M059J (cell line): ENCODE data around the gene XPO6. TPM values are rescaled to one million over a fixed set of nuclear protein-coding genes. Genes with fewer than 3 reads are reported as not detected.

Source experiments
- DNase-seq: peaks from one replicate; pipeline ENCODE4 v3.0.0-alpha.2; 2012; ENCODE audit warnings: low read depth
- total RNA-seq: library from RNA; depleted of rRNA; stranded (reverse); fragments of >200 nt; shearing (Covaris generic); gene quantifications from 2 replicates; pipeline ENCODE4 v1.2.3, GENCODE V29; 2014

The XPO6 gene
- total RNA-seq, 1 experiment from 2014 or later, result 175 TPM

- peak; percentile 84 for DNase-seq
These were observed 681 bp downstream of the XPO6 start for GRCh38 chr16:28210979-28211588.

GRCh38 chr16:28210264-28210663, 1.5 kb downstream of the XPO6 start:
- no peak for DNase-seq

GRCh38 chr16:28208824-28209223, 2.9 kb downstream of the XPO6 start:
- DNase-seq, result no peak

GRCh38 chr16:28208131-28208530, 3.6 kb downstream of the XPO6 start:
- DNase-seq, result no peak

- DNase-seq, result no peak
These were observed 4.4 kb downstream of the XPO6 start for GRCh38 chr16:28207399-28207798.

- DNase-seq, result no peak
These were observed 5.8 kb downstream of the XPO6 start for GRCh38 chr16:28205974-28206373.

GRCh38 chr16:28205117-28205899, 6.5 kb downstream of the XPO6 start:
- no peak for DNase-seq

- DNase-seq, result no peak
These were observed 7.1 kb downstream of the XPO6 start for GRCh38 chr16:28204622-28205021.

GRCh38 chr16:28204204-28204603, 7.6 kb downstream of the XPO6 start:
- no peak for DNase-seq

GRCh38 chr16:28202147-28202746, 9.5 kb downstream of the XPO6 start:
- no peak for DNase-seq

- no peak for DNase-seq
These were observed 11.1 kb downstream of the XPO6 start for GRCh38 chr16:28200661-28201060.

GRCh38 chr16:28196387-28196987, 15.3 kb downstream of the XPO6 start:
- DNase-seq, result no peak

GRCh38 chr16:28195859-28196258, 15.9 kb downstream of the XPO6 start:
- no peak for DNase-seq

- peak; percentile 83 for DNase-seq
These were observed 18.0 kb downstream of the XPO6 start for GRCh38 chr16:28193530-28194423.

GRCh38 chr16:28192806-28193529, 18.8 kb downstream of the XPO6 start:
- DNase-seq, result no peak

- no peak for DNase-seq
These were observed 20.3 kb downstream of the XPO6 start for GRCh38 chr16:28191364-28191960.

- DNase-seq, result no peak
These were observed 22.5 kb downstream of the XPO6 start for GRCh38 chr16:28189245-28189644.

GRCh38 chr16:28188085-28188916, 23.5 kb downstream of the XPO6 start:
- no peak for DNase-seq

- no peak for DNase-seq
These were observed 24.2 kb downstream of the XPO6 start for GRCh38 chr16:28187595-28188004.

GRCh38 chr16:28186752-28187151, 25.0 kb downstream of the XPO6 start:
- peak; percentile 58 for DNase-seq
